Prostate gland (tissue), 2 donors: ENCODE measurements around the gene SSC5D.

Experiments used
- POLR2A ChIP-seq: fragments of 450-650 bp; IDR thresholded peaks from one replicate; pipeline ENCODE4 v1.6.1; 2016; ENCODE audit warnings: antibody characterized with exemption, mild to moderate bottlenecking
- POLR2AphosphoS5 ChIP-seq: sonication (generic); formaldehyde crosslinking; IDR thresholded peaks from one replicate; pipeline ENCODE4 v1.6.1; 2017; ENCODE audit warnings: antibody characterized with exemption
- TF ChIP-seq, protein P1 (sequence below), 4 experiments: fragments of 200-600 bp in 2 of 4; fragments of 450-650 bp in 2 of 4; sonication (generic) in 2 of 4; IDR thresholded peaks; 1 replicate in 3 of 4; 2 replicates in 1 of 4; pipeline ENCODE4 v1.5.1; 2016 to 2019; ENCODE audit warnings: antibody characterized with exemption in 4 of 4, mild to moderate bottlenecking in 2 of 4, moderate library complexity in 2 of 4

DNA sequence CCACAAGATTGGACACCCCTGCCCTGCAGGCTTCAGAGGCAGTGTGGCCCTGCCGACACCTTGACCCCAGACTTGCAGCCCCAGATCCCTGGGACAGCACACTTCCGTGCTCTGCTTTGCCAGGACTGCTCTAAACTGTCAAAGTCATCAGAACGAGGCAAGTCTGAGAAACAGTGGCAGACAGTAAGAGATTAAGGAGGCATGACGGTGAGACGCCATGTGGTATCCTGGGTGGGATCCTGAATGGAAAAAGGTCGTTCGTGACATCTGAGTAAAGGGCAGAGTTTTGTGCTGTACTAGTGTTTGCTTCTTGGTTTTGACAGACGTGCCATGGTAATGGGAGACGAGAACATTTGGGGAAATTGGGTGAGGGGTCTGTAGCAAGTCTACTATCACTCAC is 78.6 kb downstream of the SSC5D start:
- TF ChIP-seq POLR2A (no peak), POLR2AphosphoS5 (no peak)
- TF ChIP-seq, protein P1, sequence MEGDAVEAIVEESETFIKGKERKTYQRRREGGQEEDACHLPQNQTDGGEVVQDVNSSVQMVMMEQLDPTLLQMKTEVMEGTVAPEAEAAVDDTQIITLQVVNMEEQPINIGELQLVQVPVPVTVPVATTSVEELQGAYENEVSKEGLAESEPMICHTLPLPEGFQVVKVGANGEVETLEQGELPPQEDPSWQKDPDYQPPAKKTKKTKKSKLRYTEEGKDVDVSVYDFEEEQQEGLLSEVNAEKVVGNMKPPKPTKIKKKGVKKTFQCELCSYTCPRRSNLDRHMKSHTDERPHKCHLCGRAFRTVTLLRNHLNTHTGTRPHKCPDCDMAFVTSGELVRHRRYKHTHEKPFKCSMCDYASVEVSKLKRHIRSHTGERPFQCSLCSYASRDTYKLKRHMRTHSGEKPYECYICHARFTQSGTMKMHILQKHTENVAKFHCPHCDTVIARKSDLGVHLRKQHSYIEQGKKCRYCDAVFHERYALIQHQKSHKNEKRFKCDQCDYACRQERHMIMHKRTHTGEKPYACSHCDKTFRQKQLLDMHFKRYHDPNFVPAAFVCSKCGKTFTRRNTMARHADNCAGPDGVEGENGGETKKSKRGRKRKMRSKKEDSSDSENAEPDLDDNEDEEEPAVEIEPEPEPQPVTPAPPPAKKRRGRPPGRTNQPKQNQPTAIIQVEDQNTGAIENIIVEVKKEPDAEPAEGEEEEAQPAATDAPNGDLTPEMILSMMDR (IDR thresholded peaks at IDR 0.05), result no peak
